Adrenal gland (tissue), 5 donors: ENCODE data around the gene ACVRL1.

Source experiments
- POLR2A ChIP-seq, 2 donors: fragments of 450-650 bp; IDR thresholded peaks; one replicate each; pipeline ENCODE4 v1.6.1; 2017; ENCODE audit warnings: antibody characterized with exemption in 2 of 2, mild to moderate bottlenecking in 2 of 2, moderate library complexity in 1 of 2
- TF ChIP-seq, protein P1 (sequence below), 6 experiments: fragments of 450-650 bp in 4 of 6; fragments of 200-600 bp in 2 of 6; sonication (generic) in 1 of 6; IDR thresholded peaks; 1 replicate in 5 of 6; 2 replicates in 1 of 6; pipeline versions ENCODE4 v1.5.1 to v1.8.0; 2016 to 2021; ENCODE audit warnings: antibody characterized with exemption in 6 of 6, mild to moderate bottlenecking in 2 of 6, moderate library complexity in 1 of 6
- donor health status: DM: no; HTN: no; CAD: no.

GRCh38 chr12:51963477-51963876 is 56.2 kb downstream of the ACVRL1 start:
- TF ChIP-seq POLR2A (IDR thresholded peaks at IDR 0.05) = no peak
- TF ChIP-seq, protein P1, sequence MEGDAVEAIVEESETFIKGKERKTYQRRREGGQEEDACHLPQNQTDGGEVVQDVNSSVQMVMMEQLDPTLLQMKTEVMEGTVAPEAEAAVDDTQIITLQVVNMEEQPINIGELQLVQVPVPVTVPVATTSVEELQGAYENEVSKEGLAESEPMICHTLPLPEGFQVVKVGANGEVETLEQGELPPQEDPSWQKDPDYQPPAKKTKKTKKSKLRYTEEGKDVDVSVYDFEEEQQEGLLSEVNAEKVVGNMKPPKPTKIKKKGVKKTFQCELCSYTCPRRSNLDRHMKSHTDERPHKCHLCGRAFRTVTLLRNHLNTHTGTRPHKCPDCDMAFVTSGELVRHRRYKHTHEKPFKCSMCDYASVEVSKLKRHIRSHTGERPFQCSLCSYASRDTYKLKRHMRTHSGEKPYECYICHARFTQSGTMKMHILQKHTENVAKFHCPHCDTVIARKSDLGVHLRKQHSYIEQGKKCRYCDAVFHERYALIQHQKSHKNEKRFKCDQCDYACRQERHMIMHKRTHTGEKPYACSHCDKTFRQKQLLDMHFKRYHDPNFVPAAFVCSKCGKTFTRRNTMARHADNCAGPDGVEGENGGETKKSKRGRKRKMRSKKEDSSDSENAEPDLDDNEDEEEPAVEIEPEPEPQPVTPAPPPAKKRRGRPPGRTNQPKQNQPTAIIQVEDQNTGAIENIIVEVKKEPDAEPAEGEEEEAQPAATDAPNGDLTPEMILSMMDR (IDR thresholded peaks at IDR 0.05) = no peak
